Transverse colon (tissue), 4 donors: ENCODE results near the gene CBX6. TPM values are rescaled to one million over a fixed set of nuclear protein-coding genes. Genes with fewer than 3 reads are reported as not detected.

Experiments
- DNase-seq: peaks from one replicate; pipeline ENCODE4 v3.0.0-alpha.2; 2019
- H3K27ac ChIP-seq, 4 donors: fragments of 200-600 bp; sonication (generic); 2 replicates each; pipeline ENCODE4 v1.5.1; 2016 to 2018; ENCODE audit warnings: inconsistent platforms in 4 of 4
- H3K27me3 ChIP-seq: fragments of 200-600 bp; sonication (generic); 2 replicates; pipeline ENCODE4 v1.5.1; 2017; ENCODE audit warnings: inconsistent platforms
- H3K36me3 ChIP-seq, 4 donors: fragments of 200-600 bp; sonication (generic); 2 replicates each; pipeline ENCODE4 v1.5.1; 2017 to 2019; ENCODE audit warnings: inconsistent platforms in 4 of 4
- H3K4me1 ChIP-seq, 4 donors: fragments of 200-600 bp; sonication (generic); 2 replicates each; pipeline ENCODE4 v1.5.1; 2017 to 2020; ENCODE audit warnings: inconsistent platforms in 4 of 4
- H3K4me3 ChIP-seq, 4 donors: fragments of 200-600 bp; sonication (generic); 1 replicate in 1 of 4; 2 replicates in 3 of 4; pipeline versions ENCODE4 v1.5.1 to v1.6.1; 2017 to 2019; ENCODE audit warnings: inconsistent platforms in 4 of 4
- H3K9me3 ChIP-seq, 2 donors: fragments of 200-600 bp; sonication (generic); 2 replicates each; pipeline ENCODE4 v1.5.1; 2017 to 2019; ENCODE audit warnings: inconsistent platforms in 2 of 2
- EP300 ChIP-seq: sonication (generic); formaldehyde crosslinking; IDR thresholded peaks from one replicate; pipeline ENCODE4 v1.6.1; 2017; ENCODE audit warnings: antibody characterized with exemption, low read depth
- POLR2A ChIP-seq: fragments of 450-650 bp; IDR thresholded peaks from one replicate; pipeline ENCODE4 v1.6.1; 2016; ENCODE audit warnings: antibody characterized with exemption, mild to moderate bottlenecking, moderate library complexity
- POLR2AphosphoS5 ChIP-seq, 3 donors: sonication (generic); formaldehyde crosslinking; IDR thresholded peaks; one replicate each; pipeline ENCODE4 v1.6.1; 2016; ENCODE audit warnings: antibody characterized with exemption in 3 of 3
- WGBS, 2 donors: methylation state at CpG; one replicate each; pipeline ENCODE4 v1.1.5; 2018; ENCODE audit warnings: low coverage in 1 of 2; 5-methylcytosine and 5-hydroxymethylcytosine counted together
- in situ Hi-C, 4 donors: fragments of 200-750 bp; cut with MboI; loops; one replicate each; pipeline versions ENCODE4 v1.15.0 to v1.15.1; 2017; ENCODE audit warnings: low sequenced_read_pairs in 3 of 4, low pct_ligation_motif_present in 1 of 4, low pct_unique_long_range_greater_than_20kb in 1 of 4
- intact Hi-C: fragments of 100-400 bp; cut with DNase I; formaldehyde crosslinking; loops from one replicate; pipeline ENCODE4 v1.15.1; 2023; ENCODE audit warnings: low total_unique reads
- total RNA-seq, 4 donors: library from RNA; depleted of rRNA; stranded (reverse); fragments of >200 nt; gene quantifications; one replicate each; pipeline ENCODE4 v1.1.0, GENCODE V29; 2016
- TF ChIP-seq, protein P1 (sequence below), 5 experiments: fragments of 200-600 bp in 3 of 5; fragments of 450-650 bp in 2 of 5; sonication (generic) in 3 of 5; IDR thresholded peaks; 1 replicate in 2 of 5; 2 replicates in 3 of 5; pipeline ENCODE4 v1.5.1; 2016 to 2017; ENCODE audit warnings: antibody characterized with exemption in 5 of 5, inconsistent platforms in 3 of 5, mild to moderate bottlenecking in 2 of 5, moderate library complexity in 1 of 5

Gene CBX6
- total RNA-seq, 4 donors from 2014 or later = 14.5 to 42.6 (median 22.1) TPM

DNA sequence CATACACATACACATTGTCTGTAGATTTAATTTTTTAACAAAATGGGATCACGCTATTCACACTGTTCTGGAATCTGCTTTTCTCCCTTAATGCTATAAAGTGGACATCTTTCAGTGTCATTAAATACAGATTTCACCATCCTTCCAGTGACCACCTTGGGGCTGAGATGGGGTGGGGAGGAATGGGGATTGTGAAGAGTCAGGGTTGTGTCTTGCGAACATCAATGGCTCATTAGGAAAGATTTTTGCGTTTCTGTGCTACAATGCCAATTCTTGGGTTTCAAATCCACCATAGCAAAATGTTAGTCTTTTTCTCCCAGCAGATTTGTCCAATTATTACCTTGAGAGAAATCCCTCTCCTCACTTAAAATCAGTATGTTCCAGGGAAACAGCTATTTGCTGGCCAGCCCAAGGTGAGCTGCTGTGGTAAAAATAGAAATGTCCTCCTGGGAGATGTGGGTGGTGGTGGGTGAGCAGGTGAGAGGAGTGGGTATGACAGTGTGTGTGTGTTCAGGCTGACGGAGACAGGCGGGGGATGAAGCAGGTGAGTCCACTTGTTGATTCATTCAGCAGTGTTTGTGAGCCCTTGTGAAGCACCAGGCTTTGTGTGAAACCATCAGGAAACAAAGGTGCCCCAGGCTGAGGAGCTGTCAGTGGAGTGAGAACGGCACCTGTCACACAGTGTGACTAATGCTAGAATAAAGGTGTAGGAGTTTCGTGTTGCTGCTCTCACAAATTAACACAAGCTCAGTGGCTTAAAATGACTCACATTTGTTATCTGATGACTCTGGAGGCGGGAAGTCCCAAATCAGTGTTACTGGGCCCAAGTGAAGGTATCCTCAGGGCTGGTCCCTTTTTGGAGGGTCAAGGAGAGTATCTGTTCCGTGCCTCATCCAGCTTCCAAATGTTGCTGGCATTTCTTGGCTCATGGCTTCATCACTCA lies 1.7 kb upstream of the CBX6 start:
- TF ChIP-seq, protein P1, sequence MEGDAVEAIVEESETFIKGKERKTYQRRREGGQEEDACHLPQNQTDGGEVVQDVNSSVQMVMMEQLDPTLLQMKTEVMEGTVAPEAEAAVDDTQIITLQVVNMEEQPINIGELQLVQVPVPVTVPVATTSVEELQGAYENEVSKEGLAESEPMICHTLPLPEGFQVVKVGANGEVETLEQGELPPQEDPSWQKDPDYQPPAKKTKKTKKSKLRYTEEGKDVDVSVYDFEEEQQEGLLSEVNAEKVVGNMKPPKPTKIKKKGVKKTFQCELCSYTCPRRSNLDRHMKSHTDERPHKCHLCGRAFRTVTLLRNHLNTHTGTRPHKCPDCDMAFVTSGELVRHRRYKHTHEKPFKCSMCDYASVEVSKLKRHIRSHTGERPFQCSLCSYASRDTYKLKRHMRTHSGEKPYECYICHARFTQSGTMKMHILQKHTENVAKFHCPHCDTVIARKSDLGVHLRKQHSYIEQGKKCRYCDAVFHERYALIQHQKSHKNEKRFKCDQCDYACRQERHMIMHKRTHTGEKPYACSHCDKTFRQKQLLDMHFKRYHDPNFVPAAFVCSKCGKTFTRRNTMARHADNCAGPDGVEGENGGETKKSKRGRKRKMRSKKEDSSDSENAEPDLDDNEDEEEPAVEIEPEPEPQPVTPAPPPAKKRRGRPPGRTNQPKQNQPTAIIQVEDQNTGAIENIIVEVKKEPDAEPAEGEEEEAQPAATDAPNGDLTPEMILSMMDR (IDR thresholded peaks at IDR 0.05) = no peak
- Histone ChIP-seq H3K4me1 (peaks cover 13 to 38% (median 21%) of the 10 kb centered on the region in 4 donors), H3K4me3 (peak overlapping the region in 1 of 4 donors; percentile 71), H3K36me3 (no peaks in the 10 kb centered on the region), H3K27me3 (peaks cover 36% of the 10 kb centered on the region), H3K9me3 (no peaks in the 10 kb centered on the region), H3K27ac (peak overlapping the region; percentile 88 to 92 (median 90))
- intact Hi-C loops = no loop called here
- in situ Hi-C loops = loop anchor here (10.0 to 25.0 kb wide), 3 partner anchors 131 to 251 kb away; no protein-coding TSS in a partner anchor
- DNase-seq = no peak
- 45 to 58% methylated on average over 1 to 9 of the region's 9 CpGs for WGBS, 2 donors

DNA sequence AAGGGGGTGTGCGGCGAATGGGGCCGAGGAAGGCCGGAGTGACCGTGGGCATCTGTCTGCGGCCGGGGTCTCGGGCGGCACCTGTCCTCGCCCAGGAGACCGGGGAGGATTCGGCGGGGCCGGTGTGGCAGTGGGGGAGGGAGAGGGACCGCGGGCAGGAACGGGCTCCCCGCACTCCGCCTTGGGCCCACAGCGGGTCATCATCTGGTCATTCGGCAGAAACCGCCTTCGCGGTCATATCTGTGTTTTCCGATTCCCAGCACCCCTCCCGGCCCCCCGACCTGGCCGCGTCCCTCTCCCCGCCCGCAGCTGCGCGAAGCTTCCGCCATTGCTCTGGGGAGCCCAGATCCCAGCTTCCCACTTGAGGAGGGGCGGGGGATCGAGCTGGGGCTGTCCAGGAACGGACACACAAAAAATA lies 824 bp upstream of the CBX6 start:
- intact Hi-C loops = loop anchor here (1.0 kb wide), 1 partner anchor 53 kb away; no protein-coding TSS in a partner anchor
- peak; percentile 41 for DNase-seq
- in situ Hi-C loops = loop anchor here (10.0 to 25.0 kb wide), 3 partner anchors 132 to 252 kb away; no protein-coding TSS in a partner anchor
- no peaks in the 10 kb centered on the region for H3K36me3 ChIP-seq
- H3K4me3 ChIP-seq = peak overlapping the region; percentile 53 to 71 (median 56)
- WGBS, 2 donors = 0% methylated on average over 36 of the region's 37 CpGs; no CpG with 5 or more reads in 1 of the 2 donors
- no peaks in the 10 kb centered on the region for H3K9me3 ChIP-seq
- peaks cover 36% of the 10 kb centered on the region for H3K27me3 ChIP-seq
- peak overlapping the region; percentile 88 to 92 (median 90) for H3K27ac ChIP-seq
- TF ChIP-seq EP300 (no peak), POLR2A (no peak), POLR2AphosphoS5 (IDR thresholded peaks at IDR 0.05) (peak in 1 of 3 donors; percentile 44)
- TF ChIP-seq, protein P1 (IDR thresholded peaks at IDR 0.05) = no peak
- H3K4me1 ChIP-seq = peaks cover 14 to 38% (median 21%) of the 10 kb centered on the region in 4 donors

DNA sequence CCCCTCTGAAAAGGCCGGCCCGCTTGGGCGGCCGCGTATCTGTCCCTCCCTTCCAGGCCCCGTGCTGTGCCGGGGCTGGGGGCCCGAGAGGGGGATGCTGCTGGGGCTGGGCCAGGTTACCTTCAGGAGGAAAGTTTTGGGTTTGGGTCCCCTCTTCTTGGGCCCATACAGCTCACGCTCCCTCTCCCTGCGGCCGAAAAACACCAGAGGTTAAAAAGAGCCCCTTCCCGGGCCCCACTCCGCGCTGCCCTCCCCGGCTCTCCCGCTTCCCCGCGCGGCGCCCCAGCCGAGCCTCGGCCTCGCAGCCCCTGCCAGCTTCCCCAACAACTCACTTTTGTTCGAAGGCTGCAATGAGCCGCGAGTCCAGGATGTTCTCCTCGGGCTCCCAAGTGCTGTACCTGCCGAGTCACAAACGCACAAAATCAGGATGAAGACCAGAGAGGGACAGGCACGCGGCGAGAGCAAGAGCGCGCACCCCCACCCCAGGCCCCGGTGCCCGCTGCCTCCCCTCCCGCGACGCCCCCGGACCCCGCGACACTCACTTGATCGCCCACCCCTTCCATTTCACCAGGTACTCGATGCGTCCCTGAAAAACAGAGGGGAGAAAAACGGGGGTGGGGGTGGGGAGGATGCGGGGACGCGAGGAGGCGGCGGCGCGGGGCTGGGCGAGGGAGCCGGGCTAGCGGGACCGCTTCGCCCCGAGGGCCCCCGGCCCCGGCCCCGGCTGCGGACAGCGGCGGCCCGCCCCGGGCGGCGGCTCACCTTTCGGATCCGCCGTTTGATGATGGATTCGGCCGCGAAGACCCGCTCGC lies 450 bp downstream of the CBX6 start:
- DNase-seq = no peak
- no peaks in the 10 kb centered on the region for H3K9me3 ChIP-seq
- peak overlapping the region; percentile 82 to 95 (median 90) for H3K27ac ChIP-seq
- 2% methylated on average over 37 of the region's 77 CpGs; no CpG with 5 or more reads in 1 of the 2 donors for WGBS, 2 donors
- no peaks in the 10 kb centered on the region for H3K36me3 ChIP-seq
- TF ChIP-seq EP300 = no peak
- TF ChIP-seq POLR2A = no peak
- TF ChIP-seq, protein P1 (IDR thresholded peaks at IDR 0.05) = no peak
- no peak for TF ChIP-seq POLR2AphosphoS5 (IDR thresholded peaks at IDR 0.05)
- intact Hi-C loops = loop anchor here (1.0 kb wide), 1 partner anchor 55 kb away; no protein-coding TSS in a partner anchor
- peaks cover 14 to 38% (median 21%) of the 10 kb centered on the region in 4 donors for H3K4me1 ChIP-seq
- peaks cover 36% of the 10 kb centered on the region for H3K27me3 ChIP-seq
- H3K4me3 ChIP-seq = peak overlapping the region; percentile 54 to 71 (median 64)
- in situ Hi-C loops = loop anchor here (10.0 to 25.0 kb wide), 3 partner anchors 133 to 253 kb away; no protein-coding TSS in a partner anchor
